ENCODE measurements around the gene COMMD10.

COMMD10 gene

DNA sequence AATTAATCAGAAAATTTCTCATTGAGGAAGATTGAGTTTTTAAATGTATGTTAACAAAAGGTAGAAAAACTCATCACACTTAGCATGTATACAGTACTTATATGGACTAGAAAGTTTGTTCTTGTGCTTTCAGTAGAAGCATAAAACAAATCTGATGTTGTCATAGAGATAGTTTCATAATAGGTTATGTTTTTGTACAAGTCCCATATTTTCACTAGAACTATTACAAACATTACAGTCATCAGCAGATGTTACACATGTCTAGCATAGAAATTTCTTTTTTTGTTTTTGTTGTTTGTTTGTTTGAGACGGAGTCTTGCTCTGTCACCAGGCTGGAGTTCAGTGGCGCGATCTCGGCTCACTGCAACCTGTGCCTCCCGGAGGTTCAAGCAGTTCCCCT lies 131.4 kb downstream of the COMMD10 start:
- no peak for DNase-seq (ENCODE audit: low read depth)

DNA sequence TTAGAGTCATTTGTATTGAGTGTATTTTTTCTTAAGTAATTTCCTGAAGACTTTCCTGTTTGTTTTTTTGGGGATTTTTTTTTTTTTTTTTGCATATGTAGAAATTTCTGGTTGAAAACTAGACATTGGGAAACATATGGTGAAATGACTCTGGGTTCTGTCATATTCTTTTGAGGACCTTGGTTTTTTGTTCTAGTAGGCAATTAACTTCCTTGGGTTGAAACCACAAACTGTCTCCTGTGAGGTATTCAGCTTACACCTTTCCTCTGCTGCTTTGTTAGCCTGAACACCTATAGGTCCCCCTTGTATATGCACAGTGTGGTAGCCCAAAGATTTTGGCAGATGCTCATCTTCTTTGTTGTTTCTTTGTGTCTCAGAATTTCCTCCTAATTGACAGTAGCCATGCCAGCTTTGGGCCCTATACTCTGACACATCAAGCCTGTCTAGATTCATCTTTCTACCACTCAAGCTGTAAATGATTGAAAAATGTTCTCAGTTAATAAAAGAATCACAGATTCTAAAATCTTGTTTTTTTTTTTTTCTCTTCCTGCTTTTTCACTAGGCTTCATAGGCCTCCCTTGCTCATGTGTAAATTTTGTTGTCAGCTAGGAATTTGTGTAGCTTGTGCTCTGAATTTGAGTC lies 140.6 kb downstream of the COMMD10 start:
- no peak for DNase-seq (ENCODE audit: low read depth)

DNA sequence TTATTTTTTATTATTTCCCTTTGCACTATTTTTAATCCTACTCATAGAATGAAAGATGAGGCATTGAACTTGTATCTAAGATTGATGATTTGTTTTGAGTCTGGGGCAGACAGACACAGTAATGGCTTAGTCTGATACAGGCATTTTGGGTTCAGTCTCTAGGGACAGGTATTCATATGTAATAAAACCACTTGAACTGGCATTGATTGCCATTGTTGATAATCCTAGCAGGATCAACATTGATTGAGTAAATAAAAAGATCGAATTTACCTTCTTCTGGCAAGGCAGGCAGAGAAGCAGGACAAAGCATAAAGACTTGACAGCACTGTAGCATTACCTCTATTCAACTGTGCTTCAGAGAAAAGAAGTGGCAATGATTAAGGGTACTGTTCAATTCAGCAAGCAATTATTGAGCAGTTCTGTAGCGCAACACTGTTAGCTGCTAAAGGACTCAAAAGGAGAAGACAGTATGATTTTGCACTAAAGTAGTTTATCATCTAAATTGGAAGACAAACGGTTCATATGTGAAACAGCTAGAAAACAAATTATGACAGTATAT lies 144.4 kb downstream of the COMMD10 start:
- DNase-seq (ENCODE audit: low read depth), result no peak

DNA sequence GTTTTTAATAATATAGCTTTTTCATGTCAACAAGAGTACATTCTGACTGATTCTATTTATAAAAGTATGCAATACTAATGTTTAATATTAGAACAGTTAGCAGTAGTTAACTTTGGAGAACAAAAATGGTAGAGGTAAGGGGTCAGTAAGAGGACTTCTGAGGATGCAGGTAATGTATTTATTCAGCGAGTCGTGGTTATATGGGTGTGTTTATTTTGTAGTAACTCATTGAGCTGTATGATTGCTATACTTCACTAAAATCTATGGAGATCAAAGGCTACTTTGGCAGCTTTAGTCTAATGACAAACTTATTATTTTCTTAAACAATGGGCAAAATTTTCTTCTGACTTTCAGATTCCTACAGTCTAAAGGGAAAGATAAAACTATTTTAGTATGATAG lies 146.5 kb downstream of the COMMD10 start:
- DNase-seq (ENCODE audit: low read depth), result no peak

DNA sequence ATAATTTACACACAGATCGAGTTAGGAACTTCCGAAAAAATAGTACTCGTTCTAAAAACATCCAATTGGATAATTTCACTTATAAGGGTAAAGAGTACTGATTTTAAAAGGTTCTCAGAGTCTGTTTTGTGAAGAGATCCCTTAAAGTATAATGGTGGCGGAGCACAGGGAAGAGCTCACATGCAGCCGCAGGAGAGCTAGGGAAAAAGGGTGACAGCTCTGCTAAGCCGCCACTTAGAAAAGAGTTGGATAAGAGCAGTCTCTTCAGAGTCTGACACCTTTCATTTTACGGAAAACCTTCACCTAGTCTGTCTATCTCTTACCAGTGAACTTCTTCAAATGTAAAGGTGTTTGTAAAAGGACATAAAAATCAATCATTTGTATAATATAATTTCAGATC lies 149.9 kb downstream of the COMMD10 start:
- DNase-seq (ENCODE audit: low read depth), result no peak

DNA sequence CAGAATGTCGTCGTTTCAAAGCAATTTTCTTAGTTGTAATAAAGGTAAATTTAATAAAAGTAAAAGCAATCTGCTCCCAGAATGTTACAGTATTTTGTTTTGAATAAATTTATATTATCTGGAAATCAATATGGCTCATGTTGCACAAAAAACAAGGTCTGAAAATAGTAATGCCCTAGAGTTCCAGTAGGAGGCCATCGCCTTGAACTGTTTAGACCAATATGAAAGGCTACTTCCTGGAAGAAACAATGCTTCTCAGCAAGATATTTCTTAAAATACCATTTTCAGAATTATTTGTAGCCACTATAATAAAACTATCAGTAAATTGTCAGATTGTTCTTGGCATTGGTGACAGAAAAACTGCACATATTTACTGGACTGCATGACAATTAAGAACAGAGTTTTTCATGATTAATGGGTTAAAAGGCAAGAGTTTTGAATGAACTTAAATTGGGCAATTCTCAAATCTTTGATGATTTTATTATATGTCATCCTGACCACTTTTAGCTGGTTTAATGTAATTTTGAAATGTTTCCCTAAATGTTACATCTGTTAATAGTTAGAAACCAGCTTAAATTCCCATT lies 153.2 kb downstream of the COMMD10 start:
- no peak for DNase-seq (ENCODE audit: low read depth)

DNA sequence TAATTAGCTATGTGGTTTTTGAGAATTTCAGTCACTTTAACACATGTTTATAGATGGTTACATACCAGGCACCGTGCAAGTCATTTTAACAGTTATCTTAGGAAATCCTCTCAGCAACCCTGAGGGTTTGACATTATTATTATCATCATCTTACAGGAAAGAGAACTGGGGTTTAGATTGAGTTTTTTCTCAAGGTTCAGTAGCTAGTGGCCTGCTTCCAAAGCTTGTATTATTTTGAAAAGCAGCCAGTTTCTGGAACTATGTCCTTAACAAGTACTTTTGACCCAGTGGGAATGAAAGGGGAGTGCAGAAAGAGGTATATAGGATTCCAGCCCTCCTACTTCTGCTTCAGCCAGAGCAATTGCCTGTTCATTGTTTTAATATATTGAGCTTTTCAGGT lies 157.5 kb downstream of the COMMD10 start:
- DNase-seq (ENCODE audit: low read depth), result no peak

DNA sequence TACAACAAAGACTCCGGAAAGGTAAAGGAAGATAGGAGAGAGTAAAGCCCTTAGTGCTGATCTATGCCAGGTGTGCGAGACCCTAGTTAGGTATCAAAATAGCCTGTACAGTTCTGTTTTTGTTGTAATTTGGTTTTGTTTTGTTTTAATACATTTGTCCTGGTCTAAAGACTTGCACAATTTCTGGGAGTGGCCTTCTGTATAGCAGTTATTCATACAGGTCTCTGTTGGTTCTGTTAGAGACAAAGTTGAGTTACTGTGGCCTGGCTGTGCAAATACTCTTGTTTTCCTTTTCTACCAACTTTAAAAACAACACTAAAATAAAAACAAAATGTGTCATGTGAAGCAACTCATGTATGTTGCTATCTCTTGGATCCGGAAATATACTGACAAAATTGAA lies 163.6 kb downstream of the COMMD10 start:
- DNase-seq (ENCODE audit: low read depth), result no peak

DNA sequence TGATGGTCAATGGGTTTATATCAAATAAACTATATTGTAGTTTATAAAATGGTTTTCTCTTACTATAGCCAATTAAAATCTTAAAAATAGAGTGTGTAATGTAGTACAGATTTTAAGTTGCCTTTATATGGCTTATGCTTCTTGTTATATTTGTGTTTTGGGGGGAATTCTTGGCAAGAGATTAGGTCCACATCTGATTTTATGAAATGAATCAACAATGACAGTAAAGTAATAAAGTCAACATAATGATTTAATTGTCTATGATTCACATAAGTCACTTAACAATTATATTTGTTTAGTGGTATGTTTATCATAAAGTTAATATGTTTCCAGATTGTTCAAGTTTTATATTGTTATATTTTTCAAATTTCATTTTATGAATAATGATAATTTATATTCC lies 164.8 kb downstream of the COMMD10 start:
- no peak for DNase-seq (ENCODE audit: low read depth)

DNA sequence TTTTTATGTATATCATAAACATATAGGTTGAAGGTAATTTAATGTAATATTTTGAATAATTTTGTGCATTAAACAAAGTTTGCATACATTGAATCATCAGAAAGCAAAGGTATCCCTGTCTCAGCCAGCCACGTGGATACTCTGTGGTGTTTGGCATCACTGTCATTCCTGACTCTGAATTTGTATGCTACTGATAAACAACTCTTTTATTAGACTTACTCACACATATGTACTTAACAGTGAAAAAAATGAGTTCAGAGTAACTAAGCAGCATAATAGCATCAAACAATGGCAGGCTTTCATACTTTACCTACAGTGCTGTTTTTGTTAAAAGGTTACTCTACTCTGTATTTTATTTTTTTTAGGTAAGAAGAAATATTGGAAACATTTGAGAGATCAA lies 171.9 kb downstream of the COMMD10 start:
- DNase-seq (ENCODE audit: low read depth), result no peak

DNA sequence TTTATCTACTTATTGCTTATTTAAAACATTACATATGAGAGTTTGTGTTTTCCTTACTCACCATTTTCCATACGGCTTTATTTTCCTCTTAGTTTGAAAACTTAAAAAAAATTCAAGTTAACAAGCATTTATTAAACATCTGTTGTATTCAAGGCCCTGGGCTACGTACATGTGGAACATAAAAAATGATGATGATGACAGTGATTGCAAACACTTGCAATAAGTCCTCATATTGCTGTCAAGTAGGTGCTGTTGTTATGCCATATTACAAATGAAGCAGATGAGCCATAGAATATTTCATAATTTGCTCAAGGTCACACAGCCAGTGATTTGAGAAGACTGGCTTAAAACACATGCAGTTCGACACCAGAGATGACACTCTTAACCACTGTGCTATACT lies 180.6 kb downstream of the COMMD10 start:
- no peak for DNase-seq (ENCODE audit: low read depth)

DNA sequence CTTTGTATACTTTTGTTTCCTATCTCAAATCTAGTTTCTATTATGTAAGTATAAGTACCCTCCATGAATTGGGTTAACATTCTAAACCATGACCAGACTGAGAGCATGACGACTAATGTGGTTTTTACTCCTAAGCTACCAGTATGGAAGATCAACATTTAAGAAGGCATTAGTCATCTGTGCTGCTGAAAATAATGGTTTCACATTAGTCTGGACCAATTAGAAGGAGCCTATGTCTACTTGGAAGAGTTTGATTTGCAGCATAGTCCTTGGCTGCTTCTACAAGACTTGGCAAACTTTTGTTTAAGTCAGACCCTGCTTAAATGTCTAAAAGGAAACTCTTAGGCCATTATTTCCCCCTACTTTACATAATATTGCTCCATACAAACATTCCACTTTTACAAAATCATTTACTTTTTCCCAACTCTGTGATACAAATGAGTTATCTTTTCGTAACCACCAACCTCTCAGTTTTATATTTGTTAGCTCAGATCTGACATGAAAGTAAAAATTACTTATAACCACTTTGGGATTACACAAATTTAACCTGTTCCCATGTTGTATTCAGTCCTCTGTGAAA lies 186.7 kb downstream of the COMMD10 start:
- DNase-seq (ENCODE audit: low read depth), result no peak

DNA sequence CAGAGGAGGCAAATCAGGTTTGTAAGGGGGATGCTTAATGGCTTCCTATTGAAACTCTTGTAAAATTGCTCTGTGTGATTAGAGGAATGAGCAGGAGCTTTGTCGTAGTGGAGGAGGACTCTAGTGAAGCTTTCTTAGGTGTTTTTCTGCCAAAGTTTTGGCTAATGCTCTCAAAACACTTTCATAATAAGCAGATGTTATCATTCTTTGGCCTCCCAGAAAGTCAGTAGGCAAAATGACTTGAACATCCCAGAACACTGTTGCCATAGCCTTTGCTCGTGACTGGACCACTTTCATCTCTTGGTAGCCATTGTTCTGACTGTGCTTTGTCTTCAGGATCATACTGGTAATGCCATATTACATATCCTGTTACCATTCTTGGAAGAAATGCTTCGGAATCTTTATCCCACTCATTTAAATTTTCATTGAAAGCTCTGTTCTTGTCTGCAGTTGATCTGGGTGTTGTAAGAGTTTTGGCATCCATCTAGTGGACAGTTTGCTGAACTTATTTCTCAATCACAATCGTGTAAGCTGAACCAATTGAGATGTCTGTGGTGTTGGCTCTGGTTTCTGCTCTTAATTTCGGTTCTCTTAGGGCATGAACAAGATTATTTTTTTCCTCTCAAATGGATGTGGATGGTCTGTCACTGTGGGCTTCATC lies 187.6 kb downstream of the COMMD10 start:
- DNase-seq (ENCODE audit: low read depth), result peak; percentile 18

DNA sequence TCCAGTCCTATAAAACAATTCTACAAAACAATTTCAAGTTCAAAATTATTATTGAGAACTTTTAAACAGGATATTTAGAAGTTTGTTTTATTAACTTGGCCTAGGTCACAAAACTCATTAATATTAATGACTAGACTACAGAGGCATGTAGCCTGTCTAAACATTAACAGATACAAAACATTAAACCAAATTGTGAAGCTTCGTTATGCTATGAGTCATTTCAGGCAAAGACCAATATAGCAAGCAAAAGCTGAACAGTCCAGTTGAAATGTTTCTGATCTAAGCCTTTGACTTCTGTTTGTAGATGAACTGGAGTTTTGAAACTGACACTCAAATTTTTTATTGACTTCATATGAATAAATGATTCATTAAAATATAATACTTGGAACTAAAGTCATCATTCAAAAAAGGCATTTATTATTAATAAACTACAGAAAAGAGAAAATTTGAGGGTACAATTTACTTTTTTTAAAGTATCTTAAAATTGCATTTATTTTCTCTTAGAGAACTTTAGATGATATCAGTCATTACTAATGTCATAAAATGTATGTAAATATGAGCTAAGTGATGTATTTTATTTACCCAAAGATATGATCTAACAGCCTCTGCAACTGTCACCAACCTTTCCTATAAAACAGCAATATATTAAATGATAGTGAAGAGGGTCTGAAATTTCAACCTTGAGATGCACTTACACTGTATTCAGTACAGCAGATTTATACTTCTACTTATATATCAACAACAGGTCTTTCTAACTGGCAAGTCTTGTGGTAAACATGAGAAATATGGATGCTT lies 188.8 kb downstream of the COMMD10 start:
- no peak for DNase-seq (ENCODE audit: low read depth)

DNA sequence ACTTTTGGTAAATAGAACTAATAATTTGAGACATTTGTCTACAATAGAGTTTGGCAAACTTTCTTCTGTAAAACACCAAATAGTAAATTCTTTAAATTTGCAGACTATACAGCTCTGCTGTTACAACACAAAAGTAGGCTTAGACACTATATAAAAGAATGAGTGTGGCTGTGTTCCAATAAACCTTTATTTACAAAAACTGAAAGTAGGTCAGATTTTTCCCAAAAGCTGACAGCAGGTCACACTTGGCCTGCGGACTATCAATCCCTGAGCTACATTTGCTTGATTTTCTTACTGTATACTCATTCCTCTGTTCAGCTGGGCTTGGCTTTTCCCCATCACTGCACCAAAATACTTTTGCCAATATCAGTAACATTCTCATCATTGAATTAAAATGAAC lies 189.4 kb downstream of the COMMD10 start:
- no peak for DNase-seq (ENCODE audit: low read depth)

DNA sequence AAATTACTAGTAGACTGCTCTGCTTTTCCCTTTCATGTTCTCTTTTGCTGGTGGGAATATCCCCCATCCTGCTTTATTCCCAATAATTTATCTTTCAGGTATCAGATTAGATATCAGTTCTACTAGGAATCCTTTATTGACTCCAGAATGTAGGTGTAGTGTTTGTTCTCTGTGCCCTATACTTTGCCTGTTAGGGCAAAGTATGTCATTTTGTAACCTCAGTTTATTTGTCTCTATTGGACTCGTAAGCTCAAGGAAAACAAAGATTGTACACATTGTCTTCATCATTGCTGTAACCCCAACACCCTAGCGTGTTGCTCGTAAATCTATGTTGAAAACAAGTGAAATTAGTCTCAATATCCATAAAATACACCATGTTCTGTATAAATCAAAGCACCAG lies 190.5 kb downstream of the COMMD10 start:
- no peak for DNase-seq (ENCODE audit: low read depth)

DNA sequence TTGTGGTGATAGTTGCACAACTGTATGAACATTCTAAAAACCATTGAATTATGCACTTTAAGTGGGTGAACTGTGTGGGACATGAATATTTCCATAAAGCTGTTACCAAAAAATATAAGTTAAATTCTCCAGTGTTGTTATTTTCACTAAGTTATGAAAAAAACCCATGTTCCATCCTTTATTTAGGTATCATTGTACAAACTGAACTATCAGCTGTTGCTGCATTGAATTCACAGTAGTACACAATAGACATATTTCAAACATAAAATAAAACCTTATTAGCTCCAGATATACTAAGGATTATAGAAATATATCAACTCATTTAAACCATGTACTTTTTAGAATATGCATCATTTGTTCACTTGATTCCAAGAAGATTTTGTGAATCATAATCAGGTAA lies 192.1 kb downstream of the COMMD10 start:
- no peak for DNase-seq (ENCODE audit: low read depth)

DNA sequence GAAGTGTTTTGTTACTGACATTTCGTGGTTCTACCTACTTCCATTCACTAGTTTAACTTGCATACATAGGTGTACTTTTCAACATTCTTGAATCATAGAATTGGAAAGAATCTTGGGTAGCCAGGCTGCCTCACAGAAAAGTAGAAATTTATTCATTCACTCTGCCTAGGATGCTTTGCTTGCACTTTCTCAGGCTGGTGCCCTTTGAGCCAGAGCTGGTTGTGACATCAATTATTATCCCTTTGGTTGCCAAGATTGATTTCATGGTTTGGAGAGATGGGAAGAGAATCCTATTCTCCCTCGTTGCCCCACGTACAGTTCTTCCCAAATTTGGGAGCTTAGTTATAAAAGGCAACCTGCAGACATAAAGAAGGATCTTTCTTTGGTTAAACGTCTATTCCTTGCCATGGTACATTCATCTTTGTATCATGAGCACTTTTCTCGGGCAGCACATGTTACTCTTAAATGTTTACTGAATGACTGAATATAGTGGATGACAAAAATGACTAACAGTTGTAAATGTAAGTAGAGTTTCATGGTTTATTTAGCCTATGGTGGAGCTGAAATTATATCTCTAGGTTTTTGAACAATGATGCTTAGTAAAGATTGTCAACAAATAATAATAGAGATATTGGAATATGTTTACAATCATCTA lies 195.5 kb downstream of the COMMD10 start:
- DNase-seq (ENCODE audit: low read depth), result no peak

DNA sequence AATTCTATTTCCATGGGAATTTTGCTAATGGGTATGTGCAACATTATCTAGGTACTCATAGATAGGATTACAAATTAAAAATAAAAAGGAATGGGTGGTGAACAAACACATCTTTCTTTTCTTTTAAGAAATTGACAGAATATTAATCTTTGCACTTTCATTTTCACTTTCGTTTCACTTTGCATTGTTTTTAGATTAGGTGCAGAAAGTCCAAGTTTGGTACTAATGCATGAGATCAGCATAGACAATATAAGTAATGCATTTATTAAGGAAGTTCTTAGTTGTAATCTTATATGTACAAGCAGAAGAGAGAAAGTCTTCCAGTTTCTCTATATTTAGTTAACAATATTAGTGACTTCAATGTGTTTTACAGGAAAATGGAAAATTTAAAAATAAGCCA lies 196.5 kb downstream of the COMMD10 start:
- no peak for DNase-seq (ENCODE audit: low read depth)

DNA sequence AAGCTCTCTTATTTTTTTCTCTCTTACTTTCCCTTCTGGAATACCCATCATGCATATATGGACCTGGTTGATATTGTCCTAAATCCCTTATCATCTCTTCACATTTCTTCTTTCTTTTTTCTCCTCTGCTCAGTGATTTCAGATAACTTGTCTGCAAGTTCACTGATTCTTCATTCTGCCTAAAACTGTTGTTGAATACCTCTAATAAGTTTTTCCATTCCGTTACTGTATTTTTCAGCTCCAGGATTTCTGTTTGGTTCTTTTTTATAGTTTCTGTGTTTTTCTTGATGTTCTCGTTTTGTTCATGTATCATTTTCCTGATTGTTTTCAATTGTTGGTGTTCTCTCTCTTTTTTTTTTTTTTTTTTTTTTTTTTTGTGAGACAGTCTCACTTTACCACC lies 203.7 kb downstream of the COMMD10 start:
- no peak for DNase-seq (ENCODE audit: low read depth)

DNA sequence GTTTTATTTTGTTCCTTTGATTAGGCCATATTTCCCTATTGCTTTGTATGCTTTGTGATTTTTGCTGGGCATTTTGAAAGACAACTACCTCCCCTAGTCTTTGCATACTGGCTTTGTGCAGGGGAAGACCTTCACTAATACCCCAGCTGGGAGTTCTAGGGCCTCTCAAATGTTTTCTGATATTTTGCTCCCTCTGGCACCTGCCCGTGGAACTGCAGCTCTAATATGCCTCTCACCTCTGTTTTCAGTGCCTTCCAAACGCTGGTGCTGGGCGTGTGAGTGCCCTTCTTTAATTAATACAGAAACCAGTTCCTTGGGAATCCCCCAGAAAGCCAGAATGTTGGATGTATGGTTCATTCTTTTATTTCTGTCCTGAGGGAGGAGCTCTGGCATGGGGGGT lies 204.5 kb downstream of the COMMD10 start:
- DNase-seq (ENCODE audit: low read depth), result no peak

DNA sequence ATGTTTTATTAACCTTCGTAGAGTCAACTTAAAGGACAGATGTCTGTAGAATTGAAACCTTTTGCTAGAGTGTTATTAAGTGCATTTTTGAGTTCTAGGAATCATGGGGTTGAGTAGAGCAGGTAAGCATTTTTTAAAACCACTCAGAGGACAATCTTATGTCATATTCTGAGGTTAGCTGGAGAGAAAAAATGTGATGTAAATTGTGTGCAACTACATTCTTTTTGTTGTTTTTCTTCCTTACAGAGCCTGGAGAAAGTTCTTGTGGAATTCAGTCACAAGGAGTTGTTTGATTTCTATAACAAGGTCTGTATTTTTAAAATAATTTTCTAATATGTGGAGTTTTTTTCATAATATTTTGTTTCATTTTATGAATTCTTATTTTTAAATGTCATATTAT lies 206.4 kb downstream of the COMMD10 start:
- no peak for DNase-seq (ENCODE audit: low read depth)

Measured in stromal cell of bone marrow (primary cell).